G401.6 (cell line): ENCODE data around the gene PVRIG.
"Not testable (repeated sequence)": the region's sequence is repeated elsewhere in the genome, so short reads cannot be mapped to it uniquely, and the experiment has no call there.

Experiments used
- FAIRE-seq: peaks from 2 replicates; lab custom pipeline; 2012; peaks lifted over from hg19 to GRCh38; lab: Jason Lieb, UNC

The PVRIG gene

GRCh38 chr7:100234660-100235317, 15.0 kb downstream of the PVRIG start:
- not testable (repeated sequence) for FAIRE-seq

GRCh38 chr7:100239975-100240374, 20.2 kb downstream of the PVRIG start:
- not testable (repeated sequence) for FAIRE-seq

GRCh38 chr7:100243385-100243784, 23.6 kb downstream of the PVRIG start:
- FAIRE-seq: not testable (repeated sequence)

GRCh38 chr7:100244988-100245605, 25.3 kb downstream of the PVRIG start:
- not testable (repeated sequence) for FAIRE-seq

GRCh38 chr7:100246121-100246864, 26.5 kb downstream of the PVRIG start:
- FAIRE-seq: not testable (repeated sequence)

GRCh38 chr7:100246865-100247137, 27.1 kb downstream of the PVRIG start:
- not testable (repeated sequence) for FAIRE-seq

- FAIRE-seq: no peak
Observed at GRCh38 chr7:100247152-100247757, 27.5 kb downstream of the PVRIG start.

- no peak for FAIRE-seq
Observed at GRCh38 chr7:100248483-100248882, 28.7 kb downstream of the PVRIG start.

GRCh38 chr7:100257017-100257416, 37.3 kb downstream of the PVRIG start:
- FAIRE-seq: no peak

GRCh38 chr7:100259984-100260383, 40.2 kb downstream of the PVRIG start:
- not testable (repeated sequence) for FAIRE-seq

GRCh38 chr7:100262896-100263295, 43.1 kb downstream of the PVRIG start:
- FAIRE-seq: not testable (repeated sequence)

- FAIRE-seq: not testable (repeated sequence)
Observed at GRCh38 chr7:100264223-100264622, 44.5 kb downstream of the PVRIG start.

- FAIRE-seq: not testable (repeated sequence)
Observed at GRCh38 chr7:100264669-100265165, 45.0 kb downstream of the PVRIG start.

GRCh38 chr7:100265851-100266250, 46.1 kb downstream of the PVRIG start:
- FAIRE-seq: not testable (repeated sequence)

- no peak for FAIRE-seq
Observed at GRCh38 chr7:100266576-100267354, 47.0 kb downstream of the PVRIG start.

- FAIRE-seq: no peak
Observed at GRCh38 chr7:100267648-100268047, 47.9 kb downstream of the PVRIG start.

GRCh38 chr7:100268882-100269281, 49.1 kb downstream of the PVRIG start:
- not testable (repeated sequence) for FAIRE-seq

GRCh38 chr7:100269306-100270045, 49.7 kb downstream of the PVRIG start:
- FAIRE-seq: not testable (repeated sequence)

- FAIRE-seq: not testable (repeated sequence)
Observed at GRCh38 chr7:100270046-100270918, 50.5 kb downstream of the PVRIG start.
